ENCODE measurements around the gene TRAM2.

TRAM2 gene

GRCh38 chr6:52575502-52575892, 1.4 kb downstream of the TRAM2 start:
- Histone ChIP-seq H3K79me2 (ENCODE audit: insufficient read depth, low read length) (peaks cover 61% of the 10 kb centered on the region), H3K4me2 (ENCODE audit: low read depth, low read length, poor library complexity, severe bottlenecking) (peak overlapping the region; percentile 95), H2AFZ (ENCODE audit: low read length) (no peak overlapping the region), H3F3A (ENCODE audit: low read depth) (no peaks in the 10 kb centered on the region), H4K20me1 (ENCODE audit: insufficient read depth, low read length, poor library complexity, severe bottlenecking) (peaks cover 54% of the 10 kb centered on the region), H3K9ac (ENCODE audit: low read depth, low read length, poor library complexity, severe bottlenecking) (peak overlapping the region; percentile 87), H3K36me3 (ENCODE audit: insufficient read depth, low read length) (no peaks in the 10 kb centered on the region), H3K9me2 (replicated peaks; ENCODE audit: low read depth, low read length) (no peaks in the 10 kb centered on the region), H3K4me1 (ENCODE audit: insufficient read depth, low read length, poor library complexity, severe bottlenecking) (peaks cover 58% of the 10 kb centered on the region), H3K9me3 (ENCODE audit: insufficient read depth, low read depth, low read length) (no peaks in the 10 kb centered on the region), H3K27me3 (ENCODE audit: insufficient read depth, low read length, poor library complexity, severe bottlenecking) (no peaks in the 10 kb centered on the region), H3K4me3 (ENCODE audit: low read length, poor library complexity, severe bottlenecking) (peak overlapping the region; percentile 88)
- TF ChIP-seq EZH2phosphoT487 (IDR thresholded peaks at IDR 0.05; ENCODE audit: borderline replicate concordance) (no peak), CTCF (conservative IDR thresholded peaks at IDR 0.05; ENCODE audit: low read length) (no peak)

GRCh38 chr6:52574709-52575501, 2.0 kb downstream of the TRAM2 start:
- Histone ChIP-seq H3K4me1 (ENCODE audit: insufficient read depth, low read length, poor library complexity, severe bottlenecking) (peaks cover 64% of the 10 kb centered on the region), H3K4me3 (ENCODE audit: low read length, poor library complexity, severe bottlenecking) (peak overlapping the region; percentile 88)

GRCh38 chr6:52573295-52573694, 3.6 kb downstream of the TRAM2 start:
- Histone ChIP-seq H4K20me1 (ENCODE audit: insufficient read depth, low read length, poor library complexity, severe bottlenecking) (peaks cover 71% of the 10 kb centered on the region), H3K4me3 (ENCODE audit: low read length, poor library complexity, severe bottlenecking) (peak overlapping the region; percentile 88), H3K36me3 (ENCODE audit: insufficient read depth, low read length) (no peaks in the 10 kb centered on the region), H3K9me2 (replicated peaks; ENCODE audit: low read depth, low read length) (no peaks in the 10 kb centered on the region), H3K79me2 (ENCODE audit: insufficient read depth, low read length) (peaks cover 83% of the 10 kb centered on the region), H3K4me2 (ENCODE audit: low read depth, low read length, poor library complexity, severe bottlenecking) (peak overlapping the region; percentile 95), H3F3A (ENCODE audit: low read depth) (no peaks in the 10 kb centered on the region), H3K4me1 (ENCODE audit: insufficient read depth, low read length, poor library complexity, severe bottlenecking) (peaks cover 79% of the 10 kb centered on the region), H3K9ac (ENCODE audit: low read depth, low read length, poor library complexity, severe bottlenecking) (peak overlapping the region; percentile 87), H2AFZ (ENCODE audit: low read length) (no peak overlapping the region), H3K27me3 (ENCODE audit: insufficient read depth, low read length, poor library complexity, severe bottlenecking) (no peaks in the 10 kb centered on the region), H3K9me3 (ENCODE audit: insufficient read depth, low read depth, low read length) (no peaks in the 10 kb centered on the region)
- TF ChIP-seq EZH2phosphoT487 (IDR thresholded peaks at IDR 0.05; ENCODE audit: borderline replicate concordance) (no peak), CTCF (conservative IDR thresholded peaks at IDR 0.05; ENCODE audit: low read length) (peak; percentile 34)

More at GRCh38 chr6:52574709-52575501, 2.0 kb downstream of the TRAM2 start:
- peaks cover 67% of the 10 kb centered on the region for H3K79me2 ChIP-seq (ENCODE audit: insufficient read depth, low read length)
- H3K9me3 ChIP-seq (ENCODE audit: insufficient read depth, low read depth, low read length) = no peaks in the 10 kb centered on the region
- TF ChIP-seq EZH2phosphoT487 (IDR thresholded peaks at IDR 0.05; ENCODE audit: borderline replicate concordance) = no peak
- 0 out of 2 replicates have a peak, but pooled peaks have one; percentile 11 for TF ChIP-seq CTCF (conservative IDR thresholded peaks at IDR 0.05; ENCODE audit: low read length)
- H3F3A ChIP-seq (ENCODE audit: low read depth) = no peaks in the 10 kb centered on the region
- H3K36me3 ChIP-seq (ENCODE audit: insufficient read depth, low read length) = no peaks in the 10 kb centered on the region
- H4K20me1 ChIP-seq (ENCODE audit: insufficient read depth, low read length, poor library complexity, severe bottlenecking) = peaks cover 59% of the 10 kb centered on the region
- H3K9ac ChIP-seq (ENCODE audit: low read depth, low read length, poor library complexity, severe bottlenecking) = peak overlapping the region; percentile 87
- H3K9me2 ChIP-seq (replicated peaks; ENCODE audit: low read depth, low read length) = no peaks in the 10 kb centered on the region
- H3K4me2 ChIP-seq (ENCODE audit: low read depth, low read length, poor library complexity, severe bottlenecking) = peak overlapping the region; percentile 95
- no peak overlapping the region for H2AFZ ChIP-seq (ENCODE audit: low read length)
- no peaks in the 10 kb centered on the region for H3K27me3 ChIP-seq (ENCODE audit: insufficient read depth, low read length, poor library complexity, severe bottlenecking)
